K562 (cell line): Measurements from ENCODE around the gene GPATCH4. TPM values are rescaled to one million over a fixed set of nuclear protein-coding genes. Genes with fewer than 3 reads are reported as not detected.

Experiments used
- ATAC-seq: fragments of 200-7000 bp; cut with Tn5 transposase; 3 replicates; pipeline ENCODE4 v1.9.1; 2020; ENCODE audit warnings: moderate library complexity
- BruUV-seq: library from RNA; stranded (reverse); fragments of 400-500 nt; replicated peaks from 2 replicates; lab custom pipeline; 2021; lab: Mats Ljungman, UMichigan
- CTCF ChIA-PET: fragments of 300-600 bp; formaldehyde crosslinking; extraction: SDS; loops from one replicate; lab custom pipeline; 2021; ENCODE audit warnings: low intra/inter-chr PET ratio; lab: Yijun Ruan, JAX
- POLR2A ChIA-PET: fragments of 300-600, 350-650 bp; sonication (Branson Sonifier 250); formaldehyde crosslinking; extraction: SDS; loops from one replicate; lab custom pipeline; 2021; ENCODE audit warnings: antibody characterized with exemption, inconsistent platforms; lab: Yijun Ruan, JAX
- DNase-seq, 4 experiments: peaks; one replicate each; pipeline versions ENCODE4 v3.0.0 to v3.0.0-alpha.2; 2011 to 2018; ENCODE audit warnings: low spot score in 3 of 4, mixed read lengths in 3 of 4; ENCODE audit errors: extremely low read depth in 1 of 4
- FAIRE-seq: peaks from 2 replicates; lab custom pipeline; 2011; peaks lifted over from hg19 to GRCh38; lab: Jason Lieb, UNC
- H2AFZ ChIP-seq: 2 replicates; pipeline ENCODE4 v1.6.0; 2011; ENCODE audit warnings: low read depth, low read length, control low read depth, inconsistent platforms
- H3K27ac ChIP-seq: fragments of 200-600 bp; 3 replicates; pipeline ENCODE4 v1.8.0; 2011; ENCODE audit warnings: low read depth, mild to moderate bottlenecking, control low read depth, inconsistent platforms, low read length, moderate library complexity, mixed read lengths; ENCODE audit errors: extremely low read depth
- H3K27me3 ChIP-seq, 2 experiments: fragments of 300-600 bp in 1 of 2; 2 replicates in 1 of 2; 3 replicates in 1 of 2; pipeline versions ENCODE4 v1.6.0 to v1.8.0; 2011; ENCODE audit warnings: inconsistent platforms in 2 of 2, low read length in 2 of 2, mild to moderate bottlenecking in 1 of 2, mixed read lengths in 1 of 2, moderate library complexity in 1 of 2; ENCODE audit not compliant: control insufficient read depth in 2 of 2, insufficient read depth in 2 of 2
- H3K36me3 ChIP-seq: fragments of 300-600 bp; 3 replicates; pipeline ENCODE4 v1.8.0; 2011; ENCODE audit warnings: mild to moderate bottlenecking, low read length, inconsistent platforms; ENCODE audit not compliant: control insufficient read depth, insufficient read depth
- H3K4me1 ChIP-seq, 2 experiments: fragments of 200-600 bp in 1 of 2; replicated peaks in 1 of 2; 2 replicates in 1 of 2; 3 replicates in 1 of 2; pipeline versions ENCODE4 v1.5.1 to v1.8.0; 2011; ENCODE audit warnings: inconsistent platforms in 2 of 2, low read length in 2 of 2, mild to moderate bottlenecking in 1 of 2, mixed read lengths in 1 of 2, moderate library complexity in 1 of 2; ENCODE audit not compliant: control insufficient read depth in 2 of 2, insufficient read depth in 2 of 2
- H3K4me2 ChIP-seq: 2 replicates; pipeline ENCODE4 v1.6.1; 2011; ENCODE audit warnings: low read length, control low read depth, inconsistent platforms, mixed read lengths; ENCODE audit not compliant: insufficient read depth
- H3K4me3 ChIP-seq: fragments of 200-600 bp; sonication (generic), shearing (Covaris generic); 2 replicates; pipeline ENCODE4 v1.5.1; 2016; ENCODE audit warnings: control low read depth, inconsistent platforms
- H3K79me2 ChIP-seq: fragments of 200-600 bp; 3 replicates; pipeline ENCODE4 v1.8.0; 2011; ENCODE audit warnings: low read length, inconsistent platforms; ENCODE audit not compliant: control insufficient read depth, insufficient read depth
- H3K9ac ChIP-seq, 2 experiments: 2 replicates each; pipeline versions ENCODE4 v1.6.0 to v1.6.1; 2011; ENCODE audit warnings: low read depth in 2 of 2, low read length in 2 of 2, control low read depth in 1 of 2, inconsistent platforms in 1 of 2, mild to moderate bottlenecking in 1 of 2, mixed read lengths in 1 of 2; ENCODE audit not compliant: insufficient read depth in 1 of 2
- H3K9me1 ChIP-seq: one replicate; pipeline ENCODE4 v1.6.0; 2011; ENCODE audit warnings: inconsistent platforms, mild to moderate bottlenecking, low read length, moderate library complexity; ENCODE audit not compliant: control insufficient read depth, insufficient read depth
- H3K9me3 ChIP-seq: replicated peaks from 2 replicates; pipeline ENCODE4 v1.5.1; 2011; ENCODE audit warnings: low read depth, low read length, inconsistent platforms; ENCODE audit not compliant: control insufficient read depth, insufficient read depth
- H4K20me1 ChIP-seq: replicated peaks from 2 replicates; pipeline ENCODE4 v1.6.1; 2011; ENCODE audit warnings: low read length, inconsistent platforms, mixed read lengths; ENCODE audit not compliant: control insufficient read depth, insufficient read depth
- E2F3 ChIP-seq: fragments of 250-450 bp; sonication (Bioruptor Pico); IDR thresholded peaks from 2 replicates; pipeline ENCODE4 v1.4.0; 2020; ENCODE audit warnings: mild to moderate bottlenecking
- EGR1 ChIP-seq: fragments of 450-650 bp; conservative IDR thresholded peaks from 2 replicates; pipeline ENCODE4 v1.6.1; 2017; ENCODE audit warnings: mild to moderate bottlenecking
- ETS1 ChIP-seq: conservative IDR thresholded peaks from 2 replicates; pipeline ENCODE4 v1.6.1; 2011; ENCODE audit warnings: low read depth, mild to moderate bottlenecking, low read length; ENCODE audit not compliant: control insufficient read depth
- MECOM ChIP-seq: fragments of 250-450 bp; sonication (Bioruptor Pico); IDR thresholded peaks from 2 replicates; pipeline ENCODE4 v1.8.0; 2022; ENCODE audit warnings: inconsistent platforms
- PCBP2 ChIP-seq: fragments of 200-400 bp; formaldehyde crosslinking; IDR thresholded peaks from 2 replicates; pipeline ENCODE4 v1.6.1; 2018; ENCODE audit warnings: low read length, low read depth, mild to moderate bottlenecking, moderate library complexity; ENCODE audit not compliant: poor library complexity, severe bottlenecking
- POLR2G ChIP-seq: fragments of 200-400 bp; formaldehyde crosslinking; IDR thresholded peaks from 2 replicates; pipeline ENCODE4 v1.6.1; 2017; ENCODE audit warnings: low read depth, mild to moderate bottlenecking, antibody characterized with exemption, low read length, moderate library complexity
- RBFOX2 ChIP-seq: fragments of 200-400 bp; formaldehyde crosslinking; IDR thresholded peaks from 2 replicates; pipeline ENCODE4 v1.6.1; 2017; ENCODE audit warnings: low read depth, mild to moderate bottlenecking, low read length, moderate library complexity
- SIN3B ChIP-seq: fragments of 450-650 bp; IDR thresholded peaks from 2 replicates; pipeline ENCODE4 v1.6.1; 2017; ENCODE audit warnings: low read depth, mild to moderate bottlenecking, moderate library complexity
- THAP7 ChIP-seq: fragments of 250-450 bp; sonication (Bioruptor Pico); IDR thresholded peaks from 2 replicates; pipeline ENCODE4 v1.5.0; 2021
- ZC3H4 ChIP-seq: sonication (generic); formaldehyde crosslinking; IDR thresholded peaks from 2 replicates; pipeline ENCODE4 v1.9.0; 2021; ENCODE audit warnings: missing genetic modification reagents, borderline replicate concordance
- WGBS: fragments of 100-300 bp; shearing (Covaris generic); methylation state at CpG from one replicate; pipeline ENCODE4 v1.1.6; 2016; ENCODE audit warnings: low coverage, mixed read lengths; ENCODE audit not compliant: insufficient coverage; ENCODE audit errors: missing lambda C conversion rate; 5-methylcytosine and 5-hydroxymethylcytosine counted together
- in situ Hi-C: fragments of 300-500 bp; cut with MboI; formaldehyde crosslinking; loops from 4 replicates; pipeline ENCODE4 v1.15.0; 2018; ENCODE audit warnings: inconsistent platforms, mixed read lengths
- intact Hi-C: fragments of 100-400 bp; cut with micrococcal nuclease; formaldehyde crosslinking; loops from 2 replicates; pipeline ENCODE4 v1.14.2; 2022
- polyA plus RNA-seq, 8 experiments: library from polyadenylated mRNA; depleted of rRNA in 4 of 8; stranded (reverse) in 5 of 8; unstranded in 3 of 8; fragments of >200 nt; fragmentation: Nextera tagmentation in 2 of 8; fragmentation: Illumina TruSeq in 1 of 8; extraction: Ambion mirVana in 2 of 8; extraction: Trizol in 1 of 8; gene quantifications; 2 replicates each; pipeline versions ENCODE4 v1.2.1 to v1.2.3, GENCODE V29; 2011 to 2014; ENCODE audit warnings: inconsistent platforms in 1 of 8, missing spikeins in 1 of 8
- total RNA-seq, 7 experiments: library from RNA; depleted of rRNA in 6 of 7; stranded (reverse); fragments of >200 nt in 6 of 7; fragmentation: Illumina TruSeq in 2 of 7; extraction: Trizol in 2 of 7; gene quantifications; 2 replicates each; pipeline versions ENCODE4 v1.2.1 to v1.2.3, GENCODE V29; 2011 to 2021; ENCODE audit warnings: low replicate concordance in 1 of 7

GPATCH4 gene
- total and polyA plus RNA-seq, 9 of the 15 experiments (the other 6 are each of a cell fraction or from before 2014, with no cell fraction given), result 43.7 to 105 (median 76.5) TPM

GRCh38 chr1:156648496-156648895 lies 47.2 kb upstream of the GPATCH4 start:
- H3K36me3 ChIP-seq, result peaks cover 50% of the 10 kb centered on the region
- CTCF ChIA-PET, result interaction anchor here (0.6 kb wide), 1 partner anchor 10 kb away, joined by 3 read pairs; no protein-coding TSS in a partner anchor

More at GRCh38 chr1:156648496-156648895, 47.2 kb upstream of the GPATCH4 start:
- DNase-seq (no peak), ATAC-seq (no peak), FAIRE-seq (no peak)
- intact Hi-C loops (no loop called here), in situ Hi-C loops (no loop called here)
- peaks cover 0 to 29% of the 10 kb centered on the region in 2 experiments; a peak in 3 of 5 replicates for H3K4me1 ChIP-seq
- H3K9ac ChIP-seq, result 0 out of 4 replicates have a peak overlapping the region, but pooled peaks of 1 of the 2 experiments have one; percentile 60
- no peak overlapping the region for H3K4me3 ChIP-seq
- H3K27ac ChIP-seq, result no peak overlapping the region
- no TSS peak for BruUV-seq
- H3K9me1 ChIP-seq, result peaks cover 16% of the 10 kb centered on the region
- POLR2A ChIA-PET, result interaction anchor here (1.1 to 1.8 kb wide), 6 partner anchors 10 to 78 kb away, joined by 3 to 12 read pairs (median 5); no protein-coding TSS in a partner anchor
- H3K27me3 ChIP-seq, result no peaks in the 10 kb centered on the region
- 0 out of 3 replicates have a peak, but pooled peaks cover 7% of the 10 kb centered on the region for H3K79me2 ChIP-seq
- peaks cover 70% of the 10 kb centered on the region for H4K20me1 ChIP-seq
- TF ChIP-seq SIN3B, result no peak
- peak; percentile 44 for TF ChIP-seq RBFOX2
- no peak for TF ChIP-seq MECOM (CRISPR knock-in tag)
- no peak for TF ChIP-seq THAP7 (CRISPR knock-in tag)
- TF ChIP-seq POLR2G, result peak; percentile 52; the same call in 1 of the 2 replicates
- TF ChIP-seq PCBP2, result no peak
- TF ChIP-seq E2F3, result no peak
- no peak for TF ChIP-seq ETS1
- TF ChIP-seq EGR1, result no peak
- 0 out of 2 replicates have a peak, but pooled peaks have one; percentile 27 for TF ChIP-seq ZC3H4 (CRISPR knock-in tag)
- H3K4me2 ChIP-seq, result no peak overlapping the region
- no peak overlapping the region for H2AFZ ChIP-seq
- H3K9me3 ChIP-seq, result no peaks in the 10 kb centered on the region
- WGBS, result 78% methylated on average over 9 of the region's 10 CpGs
